GM10847 (cell line): ENCODE measurements around the gene TGIF1.

Experiments
- POLR2A ChIP-seq: IDR thresholded peaks from 2 replicates; pipeline ENCODE4 v1.6.1; 2011; ENCODE audit not compliant: insufficient read length; ENCODE audit errors: extremely low read depth

The TGIF1 gene

DNA sequence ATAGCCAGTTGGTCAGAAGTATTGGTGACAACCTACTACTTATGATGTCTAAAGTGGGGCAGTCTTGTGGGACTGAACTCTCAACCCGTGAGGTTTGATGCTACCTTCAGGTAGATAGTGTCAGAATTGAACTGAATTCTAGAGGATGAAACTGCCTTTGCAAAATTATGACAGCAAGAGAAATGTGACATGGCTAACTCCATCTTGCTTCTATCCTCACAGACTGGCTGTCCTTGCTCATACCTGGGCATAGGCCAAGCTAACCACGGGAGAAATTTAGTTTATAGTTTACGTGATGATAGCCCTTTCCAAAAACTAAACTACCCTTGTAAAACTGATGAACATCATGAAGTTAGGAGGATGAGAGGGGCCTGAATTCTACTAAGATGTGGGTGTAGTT lies 24.9 kb upstream of the TGIF1 start:
- TF ChIP-seq POLR2A, result no peak

GRCh38 chr18:3425446-3425845 lies 24.5 kb upstream of the TGIF1 start:
- no peak for TF ChIP-seq POLR2A

DNA sequence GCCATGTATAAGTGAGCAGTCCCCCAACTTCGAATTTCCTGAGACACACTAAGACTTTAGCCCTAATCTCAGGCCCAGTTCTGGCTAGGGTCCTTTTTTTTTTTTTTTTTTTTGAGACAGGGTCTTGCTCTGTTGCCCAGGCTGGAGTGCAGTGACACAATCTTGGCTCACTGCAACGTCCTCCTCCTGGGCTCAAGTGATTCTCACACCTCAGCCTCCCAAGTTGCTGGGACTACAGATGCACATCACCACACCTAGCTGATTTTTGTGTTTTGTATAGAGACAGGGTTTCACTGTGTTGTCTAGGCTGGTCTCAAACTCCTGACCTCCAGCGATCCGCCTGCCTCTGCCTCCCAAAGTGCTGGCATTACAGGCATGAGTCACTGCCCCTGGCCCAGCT lies 23.9 kb upstream of the TGIF1 start:
- TF ChIP-seq POLR2A, result no peak

DNA sequence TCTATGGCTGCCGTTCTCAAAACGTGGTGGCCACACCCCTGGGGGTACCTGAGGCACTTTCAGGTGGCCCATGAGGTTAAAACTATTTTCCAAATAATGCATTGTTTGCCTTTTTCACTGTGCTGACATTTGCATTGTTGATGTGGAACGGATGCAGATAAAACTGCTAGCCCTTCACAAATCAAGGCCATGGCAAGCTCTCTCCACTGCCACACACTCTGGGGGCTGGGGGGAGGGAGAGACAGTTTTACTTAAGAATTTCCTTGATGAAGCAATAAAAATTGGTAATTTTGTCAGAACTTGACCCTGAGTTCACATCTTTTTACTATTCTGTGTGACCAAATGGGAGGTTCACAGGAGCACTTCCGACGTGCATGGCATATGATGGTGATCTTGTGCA lies 22.0 kb upstream of the TGIF1 start:
- TF ChIP-seq POLR2A, result no peak

DNA sequence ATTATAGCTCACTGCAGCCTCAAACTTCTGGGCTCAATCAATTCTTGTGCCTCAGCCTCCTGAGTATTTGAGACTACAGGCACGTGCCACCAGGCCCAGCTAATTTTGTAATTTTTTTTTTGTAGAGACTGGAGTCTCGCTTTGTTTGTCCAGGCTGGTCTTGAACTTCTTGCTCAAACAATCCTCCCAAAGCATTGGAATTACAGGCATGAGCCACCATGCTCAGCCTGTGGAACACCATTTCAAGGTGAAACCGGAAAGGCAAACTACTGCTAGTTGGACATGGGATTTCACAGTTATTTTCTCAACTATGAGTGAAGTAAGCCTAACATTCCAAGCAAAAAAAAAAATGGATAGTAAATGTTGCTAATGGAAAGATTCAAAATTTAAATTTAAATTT lies 20.9 kb upstream of the TGIF1 start:
- TF ChIP-seq POLR2A, result no peak

GRCh38 chr18:3434685-3435084 lies 15.3 kb upstream of the TGIF1 start:
- no peak for TF ChIP-seq POLR2A

DNA sequence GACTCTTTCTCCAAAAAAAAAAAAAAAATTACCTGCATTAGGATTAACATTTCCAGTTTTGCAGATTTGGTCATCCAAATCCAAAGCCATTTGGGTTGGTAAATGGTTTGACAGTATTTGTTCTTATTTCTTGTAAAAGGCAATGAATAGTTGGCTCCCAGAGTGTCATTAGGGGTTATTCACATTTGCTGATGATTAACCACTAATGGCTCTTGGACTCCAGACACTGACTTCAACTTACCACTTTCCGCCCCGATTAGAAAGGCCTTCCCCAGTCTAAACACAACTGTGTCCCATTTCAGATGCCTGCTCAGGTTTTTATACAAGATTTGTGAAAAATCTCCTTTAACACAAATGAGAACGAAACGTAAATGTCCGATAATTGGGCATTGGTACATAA lies 9.6 kb upstream of the TGIF1 start:
- TF ChIP-seq POLR2A, result no peak

GRCh38 chr18:3441290-3441689 lies 8.7 kb upstream of the TGIF1 start:
- TF ChIP-seq POLR2A, result no peak

DNA sequence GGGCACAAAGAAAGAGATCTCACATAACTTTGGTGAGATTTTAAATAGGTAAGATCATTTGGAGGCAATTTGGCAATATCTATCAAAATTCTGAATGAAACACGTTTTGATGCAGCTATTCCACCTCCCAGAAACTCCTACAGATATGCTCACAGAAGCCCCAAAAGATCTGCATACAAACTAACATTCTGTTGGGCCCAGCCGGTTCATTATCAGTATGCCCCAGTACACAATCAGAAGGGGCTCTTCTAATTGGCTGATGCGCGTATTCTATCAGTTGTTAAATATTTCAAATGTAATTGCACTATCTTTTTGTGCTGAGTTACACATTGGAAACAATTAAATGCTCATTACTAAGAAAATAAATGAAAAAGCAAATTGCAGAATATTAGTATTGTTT lies 7.1 kb upstream of the TGIF1 start:
- TF ChIP-seq POLR2A, result no peak

- TF ChIP-seq POLR2A, result no peak
Observed at GRCh38 chr18:3444296-3444695, 5.7 kb upstream of the TGIF1 start.

DNA sequence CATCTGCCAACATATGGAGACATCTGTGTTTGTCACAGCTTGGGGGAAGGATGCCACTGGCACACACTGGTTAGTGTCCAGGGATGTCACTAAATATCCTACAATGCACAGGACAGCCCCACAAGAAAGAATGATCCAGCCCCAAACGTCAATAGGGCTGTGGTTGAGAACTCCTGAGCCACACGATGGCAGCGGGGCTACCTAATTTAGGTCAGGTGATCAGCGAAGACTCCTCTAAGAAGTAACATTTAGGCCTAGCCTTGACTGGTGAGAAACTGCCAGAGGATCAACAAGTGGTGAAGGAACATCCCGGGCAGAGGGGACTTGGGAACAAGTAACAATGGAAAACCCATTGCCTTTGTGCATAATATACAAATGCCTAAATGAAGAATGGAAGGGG lies 5.0 kb upstream of the TGIF1 start:
- no peak for TF ChIP-seq POLR2A

GRCh38 chr18:3447068-3447894 lies 2.7 kb upstream of the TGIF1 start:
- no peak for TF ChIP-seq POLR2A

- TF ChIP-seq POLR2A, result no peak
Observed at GRCh38 chr18:3447895-3448837, 1.8 kb upstream of the TGIF1 start.

DNA sequence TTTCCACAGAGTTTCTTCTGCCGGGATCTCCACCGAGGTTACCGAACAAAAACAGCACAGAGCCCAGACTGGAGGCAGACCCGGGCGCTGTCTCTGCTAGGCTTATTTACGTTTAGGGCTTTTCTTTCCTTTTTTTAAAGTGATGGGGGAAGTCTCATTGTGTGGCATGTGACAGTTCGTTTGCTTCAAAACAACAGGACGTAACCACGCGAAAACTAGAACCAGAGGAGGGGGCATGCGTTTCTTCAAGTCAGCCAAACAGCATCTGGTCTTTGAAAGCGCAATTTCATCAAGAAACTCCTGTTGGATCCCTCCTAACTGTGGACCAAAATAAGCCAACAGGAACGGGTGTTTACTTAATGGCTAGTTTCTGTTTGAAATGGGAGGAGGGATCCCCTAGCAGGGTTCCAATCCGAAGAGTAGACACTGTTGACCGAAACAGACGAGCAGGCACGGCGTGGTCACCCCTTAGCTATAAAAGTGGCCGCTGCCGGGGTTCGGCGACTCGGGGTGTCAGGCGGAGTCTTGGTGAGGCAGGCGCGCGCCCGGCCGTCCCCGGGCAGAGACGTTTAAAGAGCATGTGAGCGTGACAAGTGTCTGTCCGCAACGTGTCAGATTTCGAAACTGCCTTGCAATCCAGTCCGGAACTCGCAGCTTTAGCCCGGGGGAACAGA lies 997 bp upstream of the TGIF1 start:
- no peak for TF ChIP-seq POLR2A

GRCh38 chr18:3449512-3450011 lies 410 bp upstream of the TGIF1 start:
- no peak for TF ChIP-seq POLR2A
